Measurements from ENCODE around the gene CLIP2.
"Not testable (repeated sequence)": the region's sequence is repeated elsewhere in the genome, so short reads cannot be mapped to it uniquely, and the experiment has no call there.

The CLIP2 gene

DNA sequence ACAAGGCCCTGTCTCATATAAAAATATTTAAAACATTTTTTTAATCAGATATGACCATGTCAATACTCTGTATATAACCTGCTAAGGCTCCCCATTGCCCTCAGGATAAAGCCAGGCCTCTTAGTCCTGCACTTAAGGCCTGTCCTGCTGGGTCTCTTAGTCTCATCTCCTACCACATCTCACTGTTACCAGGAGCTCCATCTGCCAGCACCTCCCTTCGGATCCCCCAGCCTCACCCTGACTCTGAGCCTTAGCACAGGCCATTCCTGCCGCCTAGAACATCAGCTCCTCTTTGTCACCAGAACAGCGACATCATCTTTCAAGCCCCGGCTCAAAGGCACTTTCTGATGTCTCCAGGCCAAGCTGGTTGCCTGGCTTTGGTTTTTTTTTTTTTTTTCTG lies 138.8 kb downstream of the CLIP2 start:
- DNase-seq, result no peak

DNA sequence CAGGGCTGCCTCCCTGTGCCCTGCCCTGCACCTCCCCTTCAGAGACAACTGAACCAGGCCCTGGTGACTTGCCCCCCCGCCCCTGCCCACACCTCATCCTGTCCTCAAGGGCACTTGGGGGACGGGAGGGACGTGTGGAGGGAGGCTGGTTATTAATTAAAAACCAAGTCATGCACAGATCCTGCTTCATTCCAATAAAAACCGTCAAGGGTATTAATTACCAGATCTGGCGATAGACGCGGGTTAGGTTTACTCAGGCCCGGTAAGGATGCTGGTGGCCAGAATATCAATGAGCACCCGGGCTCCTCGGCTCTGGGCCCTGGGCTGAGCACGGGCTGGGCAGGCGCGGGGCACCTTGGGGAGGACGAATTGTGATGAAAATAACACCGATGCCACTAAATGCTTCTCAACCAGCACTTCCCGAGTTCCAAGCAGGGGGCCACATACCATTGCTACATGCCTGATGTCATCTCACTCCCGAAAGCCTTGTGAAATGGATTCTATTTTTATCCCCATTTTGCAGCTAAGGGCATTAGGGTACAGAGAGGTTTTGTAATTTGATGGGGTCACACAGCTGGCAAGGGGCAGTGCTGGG lies 140.0 kb downstream of the CLIP2 start:
- peak in 2 of 58 donors; percentile 5 to 10 for DNase-seq

DNA sequence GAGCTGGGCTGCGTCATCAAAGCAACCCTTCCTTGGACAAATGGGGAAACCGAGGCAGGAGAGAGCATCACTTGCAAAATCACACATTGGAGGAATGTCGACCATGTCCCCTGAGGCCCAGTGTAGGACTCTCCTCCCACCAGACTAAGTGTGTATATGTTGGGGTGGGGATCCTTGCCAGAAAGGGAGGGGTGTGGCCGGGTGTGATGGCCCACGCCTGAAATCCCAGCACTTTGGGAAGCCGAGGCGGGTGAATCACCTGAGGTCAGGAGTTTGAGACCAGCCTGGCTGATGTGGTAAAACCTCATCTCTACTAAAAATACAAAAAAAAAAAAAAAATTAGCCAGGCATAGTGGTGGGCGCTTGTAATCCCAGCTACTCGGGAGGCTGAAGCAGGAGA lies 141.2 kb downstream of the CLIP2 start:
- DNase-seq, result not testable (repeated sequence)

DNA sequence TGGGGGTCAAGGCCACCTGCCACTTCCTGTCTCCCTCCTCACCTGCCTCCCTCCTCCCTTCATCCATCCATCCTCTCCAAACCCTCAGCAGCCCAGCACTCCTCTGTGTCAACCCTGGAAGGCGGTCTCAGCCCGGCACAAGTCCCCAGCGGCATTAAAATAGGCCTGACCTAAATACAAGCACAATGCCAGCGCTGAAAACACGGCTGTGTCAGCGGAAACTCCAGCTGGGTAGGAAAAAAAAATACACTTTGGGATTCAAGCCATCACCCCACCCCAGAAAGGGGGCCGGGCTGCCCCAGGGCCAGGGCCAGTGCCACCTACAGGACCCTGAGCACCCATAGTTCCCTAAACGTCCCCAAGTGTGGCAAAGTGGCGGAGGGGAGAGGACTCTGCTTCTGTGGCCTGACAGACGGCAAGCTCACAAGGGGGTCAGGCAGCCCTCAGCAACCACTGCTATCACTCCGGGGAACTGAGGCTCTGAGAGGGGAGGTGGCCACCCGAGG lies 141.8 kb downstream of the CLIP2 start:
- DNase-seq, result peak in 47 of 58 donors; percentile 6 to 80 (median 33)

DNA sequence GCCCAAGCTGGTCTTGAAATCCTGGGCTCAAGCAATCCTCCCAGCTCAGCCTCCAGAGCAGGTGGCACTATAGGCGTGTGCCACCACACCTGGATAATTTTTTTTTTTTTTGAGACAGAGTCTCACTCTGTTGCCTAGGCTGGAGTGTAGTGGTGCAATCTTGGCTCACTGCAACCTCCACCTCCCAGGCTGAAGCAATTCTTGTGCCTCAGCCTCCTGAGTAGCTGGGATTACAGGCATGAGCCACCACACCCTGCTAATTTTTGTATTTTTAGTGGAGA lies 148.0 kb downstream of the CLIP2 start:
- not testable (repeated sequence) for DNase-seq

DNA sequence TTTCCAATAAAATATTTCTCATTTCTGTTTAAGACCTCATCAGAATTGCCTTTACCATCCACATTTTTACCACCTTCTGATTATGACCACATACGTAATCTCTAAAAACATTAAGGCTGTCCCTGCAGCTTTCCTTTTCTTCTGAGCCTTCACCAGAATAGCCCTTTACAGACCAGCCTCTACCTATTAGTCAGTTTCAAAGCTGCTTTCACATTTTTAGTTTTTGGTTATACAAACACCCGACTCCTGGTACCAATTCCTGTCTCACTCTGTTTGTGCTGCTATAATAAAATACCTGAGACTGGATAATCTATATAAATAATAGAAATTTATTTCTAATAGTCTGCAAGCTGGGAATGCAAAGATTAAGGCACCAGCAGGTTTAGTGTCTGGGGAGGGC lies 149.1 kb downstream of the CLIP2 start:
- DNase-seq, result no peak

DNA sequence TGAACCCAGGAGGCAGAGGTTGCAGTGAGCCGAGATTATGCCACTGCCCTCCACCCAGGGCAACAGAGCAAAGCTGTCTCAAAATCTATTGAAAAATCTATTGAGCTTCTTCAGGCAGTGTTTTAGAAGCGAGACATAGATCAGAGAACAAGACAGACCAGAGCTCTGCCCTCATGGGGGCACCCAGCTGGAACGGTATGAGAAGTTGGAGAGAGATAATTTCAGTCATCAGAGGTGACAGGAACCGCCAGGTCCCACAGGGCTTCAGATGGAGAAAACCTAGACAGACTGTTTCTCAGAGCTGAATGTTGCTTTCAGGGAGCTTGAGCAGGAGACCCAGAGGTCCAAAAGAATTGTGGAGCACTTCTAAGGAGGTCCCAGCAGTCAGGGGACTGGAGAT lies 150.3 kb downstream of the CLIP2 start:
- DNase-seq, result no peak

DNA sequence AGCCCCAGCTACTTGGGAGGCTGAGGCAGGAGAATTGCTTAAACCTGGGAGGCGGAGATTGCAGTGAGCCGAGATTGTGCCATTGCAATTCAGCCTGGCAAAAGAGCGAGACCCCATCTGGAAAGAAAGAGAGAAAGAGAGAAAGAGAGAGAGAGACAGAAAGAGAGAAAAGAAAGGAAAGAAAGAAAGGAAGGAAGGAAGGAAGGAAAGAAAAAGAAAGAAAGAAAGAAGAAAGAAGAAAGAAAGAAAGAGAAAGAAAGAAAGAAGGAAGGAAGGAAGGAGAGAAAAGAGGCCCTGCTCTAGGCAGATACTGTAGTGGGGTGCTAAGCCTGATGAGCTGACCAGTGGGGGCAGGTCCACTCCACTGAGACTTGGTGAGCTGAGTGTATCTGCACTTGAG lies 150.9 kb downstream of the CLIP2 start:
- not testable (repeated sequence) for DNase-seq

DNA sequence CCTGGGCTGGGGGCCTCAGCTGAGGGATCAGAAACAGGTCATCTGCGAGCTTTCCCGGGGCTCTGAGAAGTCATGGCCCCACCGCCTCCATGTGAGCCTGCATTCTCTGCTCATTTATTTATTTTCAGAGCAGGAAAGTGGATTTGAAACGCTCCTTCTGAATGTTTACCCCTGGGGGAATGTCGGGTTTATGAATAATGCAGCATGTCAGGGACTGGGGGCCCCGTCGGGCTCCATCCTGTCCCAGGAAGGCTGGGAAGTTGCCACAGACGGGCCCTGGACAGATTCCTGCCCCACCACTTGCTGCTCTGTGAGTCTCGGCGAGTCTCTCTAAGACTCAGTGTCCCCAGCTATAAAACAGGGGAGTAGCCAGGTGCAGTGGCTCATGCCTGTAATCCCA lies 152.6 kb downstream of the CLIP2 start:
- DNase-seq, result no peak

DNA sequence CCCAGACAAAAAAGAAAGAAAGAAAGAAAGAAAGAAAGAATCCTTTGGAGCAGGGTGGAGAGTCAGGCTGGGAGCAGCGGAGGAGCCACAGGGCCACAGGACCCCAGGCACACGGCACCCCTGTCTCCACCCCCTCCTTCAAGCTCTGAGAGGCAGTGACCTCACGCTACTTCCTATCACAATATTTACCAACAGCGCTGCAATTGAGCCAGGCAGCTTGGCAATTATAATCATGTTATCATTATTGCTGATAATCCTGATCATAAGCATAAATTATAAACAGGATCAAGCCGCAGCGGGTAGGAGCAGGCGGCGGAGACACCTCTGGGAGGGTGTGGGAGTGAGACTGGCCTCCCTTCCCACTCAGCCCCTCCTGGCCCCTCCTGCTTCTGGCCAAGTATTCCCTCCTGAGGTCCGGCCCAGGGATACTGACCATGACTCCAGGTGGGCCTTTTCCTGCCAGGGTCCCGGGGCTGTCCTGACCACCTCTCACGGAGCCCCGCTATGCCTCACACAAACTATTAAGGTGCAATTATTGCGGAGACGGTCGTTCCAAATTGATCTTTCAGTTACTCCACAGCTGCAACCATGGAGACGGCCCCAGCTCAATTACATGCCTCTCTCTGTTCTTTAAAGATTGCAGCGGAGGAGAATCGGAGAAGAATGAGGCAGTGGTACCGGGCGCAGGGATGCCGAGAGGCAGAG lies 154.5 kb downstream of the CLIP2 start:
- no peak for DNase-seq

DNA sequence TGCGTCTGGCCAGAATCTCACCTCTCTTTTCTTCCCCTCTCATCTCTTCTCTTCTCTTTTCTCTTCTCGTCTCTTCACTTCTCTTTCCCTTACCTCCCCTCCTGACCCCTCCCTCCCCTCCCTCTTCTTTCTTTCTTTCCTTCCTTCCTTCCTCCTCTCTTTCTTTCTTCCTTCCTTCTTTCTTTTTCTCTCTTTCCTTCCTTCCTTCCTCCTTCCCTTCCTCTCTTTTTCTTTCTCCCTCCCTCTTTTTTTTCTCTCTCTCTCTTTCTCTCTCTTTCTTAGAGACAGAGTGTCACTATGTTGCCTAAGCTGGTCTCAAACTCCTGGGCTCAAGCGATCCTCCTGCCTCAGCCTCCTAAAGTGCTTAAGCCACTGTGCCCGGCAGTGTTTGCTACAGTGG lies 159.9 kb downstream of the CLIP2 start:
- DNase-seq, result no peak

DNA sequence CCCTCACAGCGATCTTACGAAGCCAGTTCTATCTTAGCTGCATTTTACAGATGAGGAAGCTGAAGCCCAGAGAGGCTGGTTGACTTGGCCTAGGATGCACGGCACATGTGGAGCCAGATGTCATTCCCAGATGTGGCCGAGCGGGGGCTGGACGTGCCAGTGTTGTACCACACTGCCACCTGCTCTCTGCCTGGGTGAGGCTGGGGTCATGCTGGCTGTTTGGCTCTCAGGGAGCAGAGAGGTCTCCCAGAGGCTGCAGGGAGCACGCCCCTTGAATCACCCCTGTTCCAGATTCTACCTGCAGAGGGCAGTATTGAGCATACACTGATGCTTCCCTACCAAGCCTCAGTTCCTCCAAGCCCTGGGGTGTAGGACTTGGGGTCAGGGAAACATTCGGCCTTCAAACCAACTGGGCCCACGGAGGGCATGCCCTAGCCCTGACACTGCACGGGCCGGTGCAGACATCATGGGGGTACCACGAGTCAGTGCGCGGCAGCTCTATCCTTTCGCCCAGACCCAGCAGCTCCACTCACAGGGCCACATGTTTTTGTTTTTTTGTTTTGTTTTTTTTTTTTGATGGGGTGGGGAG lies 160.7 kb downstream of the CLIP2 start:
- peak in 28 of 58 donors; percentile 4 to 50 (median 18) for DNase-seq

DNA sequence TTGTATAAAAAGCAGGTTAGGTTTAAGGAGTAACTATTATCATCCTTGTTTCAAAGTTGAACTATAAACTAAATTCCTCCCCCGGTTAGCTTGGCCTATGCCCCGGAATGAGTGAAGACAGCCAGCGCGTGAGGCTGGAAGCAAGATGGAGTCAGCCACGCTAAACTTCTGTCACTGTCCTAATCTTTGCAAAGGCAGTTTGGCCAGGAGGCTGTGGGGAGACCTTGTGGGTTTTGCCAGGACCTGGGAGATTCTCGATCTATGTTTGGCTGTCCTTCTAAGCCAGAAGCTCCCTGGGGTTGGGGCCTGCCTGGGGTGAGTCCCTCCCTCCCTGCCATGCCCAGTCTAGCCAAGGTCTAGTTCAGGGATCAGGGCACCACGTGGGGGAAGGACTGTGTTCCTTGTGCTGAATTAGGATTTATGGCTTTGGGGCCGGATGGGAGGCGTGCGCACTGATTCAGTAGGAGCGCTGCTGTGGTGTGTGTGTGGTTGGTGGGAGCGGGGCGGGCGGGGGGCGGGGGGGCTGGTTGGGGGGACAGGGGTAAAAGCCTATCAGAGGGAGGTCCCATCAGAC lies 163.6 kb downstream of the CLIP2 start:
- peak in 2 of 58 donors; percentile 21 to 52 for DNase-seq

DNA sequence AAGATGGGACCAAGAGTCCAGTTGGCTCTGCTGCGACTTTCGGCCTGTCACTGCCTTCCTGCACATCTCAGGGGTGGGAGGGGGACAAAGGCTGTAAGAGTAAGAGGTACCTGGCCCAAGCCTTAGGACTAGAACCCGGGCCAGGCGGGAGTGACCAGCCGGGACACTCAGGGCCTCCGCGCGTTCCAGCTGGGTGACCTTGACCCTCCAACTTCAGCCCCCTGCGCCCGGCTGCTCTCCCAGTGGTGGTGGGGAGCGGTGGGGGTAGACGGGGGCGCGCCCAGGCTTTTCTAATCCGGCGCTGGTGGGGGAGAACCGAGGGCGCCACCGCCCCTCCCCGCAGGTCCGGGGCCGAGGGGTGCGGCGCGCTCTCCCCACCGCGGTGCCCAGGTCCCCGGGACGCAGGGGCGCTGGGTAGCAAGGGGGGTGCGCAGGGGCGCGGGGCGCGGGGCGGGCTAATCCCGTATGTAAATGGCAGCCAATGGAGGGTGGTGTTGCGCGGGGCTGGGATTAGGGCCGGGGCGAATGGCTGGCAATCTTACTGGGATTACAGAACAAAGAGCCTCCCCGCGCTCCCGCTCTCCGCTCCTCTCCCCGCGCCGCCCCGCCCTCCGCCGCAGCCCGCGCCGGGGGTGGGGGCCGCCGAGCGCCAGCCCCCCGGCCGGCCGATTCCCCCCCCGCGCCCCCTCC lies 164.3 kb downstream of the CLIP2 start, which contains the start of gene GTF2IRD1:
Gene GTF2IRD1 (plus strand): TSS at position 585 of the 690 bp plus-strand sequence. CDS start 54,175 bp downstream, outside the sequence.
- DNase-seq, result peak in 54 of 58 donors; percentile 19 to 81 (median 59)

DNA sequence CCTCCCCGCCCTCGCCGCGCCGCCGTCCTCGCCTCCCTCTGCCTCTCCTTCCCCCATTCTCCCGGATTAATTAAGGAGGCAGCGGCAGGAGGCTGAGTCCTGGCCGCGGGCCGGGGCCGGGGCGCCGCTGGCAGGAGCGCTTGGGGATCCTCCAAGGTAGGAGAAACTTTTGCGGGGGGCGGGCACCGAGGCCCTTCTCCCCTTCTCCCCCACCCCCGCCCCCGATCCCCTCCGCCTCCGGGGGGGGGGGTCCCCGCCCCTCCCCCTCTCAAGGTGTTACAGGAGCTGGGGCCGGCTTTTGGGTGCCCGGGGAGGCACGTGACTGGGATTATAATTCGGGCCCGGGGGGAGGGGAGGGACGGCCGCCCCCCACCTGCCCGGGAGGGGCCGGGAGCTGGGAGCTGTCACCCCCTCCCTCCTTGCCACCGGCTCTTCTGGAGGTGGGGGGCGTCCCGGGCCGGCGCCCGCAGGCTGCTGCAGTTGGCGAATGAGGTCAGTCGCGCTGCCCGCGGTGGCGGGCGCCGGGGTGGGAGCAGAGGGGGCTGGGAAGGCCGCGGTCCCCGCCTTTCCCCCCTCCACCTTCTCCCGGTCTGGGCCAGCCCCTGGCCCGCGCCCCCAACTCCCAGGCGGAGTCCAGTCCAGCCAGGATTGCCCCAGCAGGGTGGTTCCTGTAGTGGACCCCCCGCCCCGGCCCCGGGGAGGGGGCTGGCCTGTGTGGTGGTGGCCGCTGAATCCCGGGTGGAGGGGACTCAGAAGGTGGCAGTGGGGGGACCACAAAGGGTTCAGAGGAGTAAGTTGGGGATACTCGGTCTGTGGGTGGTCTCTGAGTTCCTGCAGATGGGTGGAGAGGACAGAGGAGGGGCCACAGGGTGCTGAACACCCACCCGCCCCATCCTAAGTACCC lies 165.1 kb downstream of the CLIP2 start:
- peak in 26 of 58 donors; percentile 14 to 81 (median 57) for DNase-seq

DNA sequence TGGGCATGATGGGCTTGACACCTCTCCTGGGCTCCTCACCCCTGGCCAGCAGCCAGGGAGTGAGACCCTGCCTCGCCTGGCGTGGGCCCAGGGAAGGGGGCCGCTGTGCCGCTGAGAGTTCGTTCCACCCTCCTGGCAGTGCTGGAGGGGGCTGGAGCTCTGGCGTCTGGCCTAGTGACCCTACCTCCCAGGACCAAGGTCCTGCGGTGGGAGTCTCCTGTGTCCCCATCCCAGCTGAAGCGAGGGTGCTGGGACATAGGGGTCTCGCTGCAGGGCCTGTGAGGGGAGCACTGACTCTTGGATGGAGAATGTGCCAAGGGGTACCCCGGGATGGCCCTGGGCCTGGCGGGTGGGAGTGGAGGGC lies 165.7 kb downstream of the CLIP2 start:
- peak in 3 of 58 donors; percentile 44 to 60 (median 49) for DNase-seq

DNA sequence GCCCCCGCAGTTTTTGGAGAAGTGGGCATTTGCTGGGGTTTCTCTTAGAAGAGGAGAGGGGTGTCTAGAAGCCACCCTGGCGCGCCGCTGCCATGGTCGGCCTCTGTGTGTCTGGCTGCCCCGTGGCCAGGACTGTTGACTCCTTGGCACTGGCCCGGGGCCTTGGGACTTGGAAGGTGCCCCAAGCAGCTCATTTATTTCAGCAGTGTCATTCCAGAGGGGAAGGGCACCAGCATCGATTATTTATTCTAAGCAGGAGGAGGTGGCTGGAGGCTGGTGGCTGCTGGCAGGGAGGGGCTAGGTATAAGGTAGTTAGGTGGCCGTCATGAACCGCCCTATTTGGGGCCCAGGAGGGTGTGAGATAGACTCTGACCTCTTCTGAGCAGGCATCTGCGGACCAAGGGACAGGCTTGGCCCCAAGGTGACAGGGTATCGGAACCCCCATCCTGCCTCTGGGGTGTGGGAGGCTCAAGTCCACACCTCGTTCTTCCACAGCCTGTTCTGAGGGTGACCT lies 166.1 kb downstream of the CLIP2 start:
- peak in 41 of 58 donors; percentile 13 to 70 (median 33) for DNase-seq

Measured in anterior cingulate cortex (tissue), 58 donors.